SW480 (cell line): ENCODE results near the gene RAD51B.

ENCODE experiments used
- DNase-seq: peaks from one replicate; pipeline ENCODE4 v3.0.0-alpha.2; 2016; ENCODE audit warnings: low spot score

Gene RAD51B

DNA sequence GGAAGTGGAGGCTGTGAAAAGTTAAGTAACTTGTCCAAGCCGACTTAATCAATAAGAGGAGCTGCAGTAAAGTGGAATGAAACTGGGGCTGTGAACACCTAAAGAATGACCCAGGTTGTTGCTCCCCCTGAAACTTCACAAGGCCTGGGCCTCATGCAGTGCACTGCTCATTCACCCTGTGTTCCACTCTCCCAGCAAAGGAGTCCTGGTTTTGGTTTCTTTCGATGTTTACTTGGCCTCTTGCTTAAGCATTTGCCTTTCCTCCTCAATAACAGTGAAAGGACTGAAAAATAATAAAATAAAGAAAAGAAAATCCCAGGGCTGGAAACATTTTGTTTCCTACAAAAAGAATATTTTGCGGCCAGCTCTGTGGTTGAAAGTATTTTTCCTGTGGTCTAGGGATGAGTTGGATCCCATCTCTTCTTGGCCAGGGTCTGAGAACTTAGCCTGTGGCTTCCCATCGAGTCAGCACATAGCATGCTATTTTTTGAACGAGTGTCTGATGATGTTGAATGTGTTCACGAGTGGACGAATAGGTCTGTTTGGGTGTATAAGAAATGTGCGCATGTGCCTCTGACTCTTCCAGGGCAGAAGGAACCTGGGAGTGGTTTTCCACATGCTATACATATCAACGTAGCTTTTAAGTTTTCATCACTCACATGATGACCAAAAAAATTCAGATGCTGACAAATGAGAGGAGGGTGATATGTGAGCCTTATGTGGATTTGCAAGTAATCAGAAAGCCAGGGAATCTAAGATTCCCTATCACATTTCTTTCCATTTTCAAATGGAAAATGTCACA lies 623.5 kb downstream of the RAD51B start:
- no peak for DNase-seq

- peak; percentile 69 for DNase-seq
Observed at GRCh38 chr14:68444449-68445168, 625.0 kb downstream of the RAD51B start.

GRCh38 chr14:68446243-68447040 lies 626.9 kb downstream of the RAD51B start:
- no peak for DNase-seq

DNA sequence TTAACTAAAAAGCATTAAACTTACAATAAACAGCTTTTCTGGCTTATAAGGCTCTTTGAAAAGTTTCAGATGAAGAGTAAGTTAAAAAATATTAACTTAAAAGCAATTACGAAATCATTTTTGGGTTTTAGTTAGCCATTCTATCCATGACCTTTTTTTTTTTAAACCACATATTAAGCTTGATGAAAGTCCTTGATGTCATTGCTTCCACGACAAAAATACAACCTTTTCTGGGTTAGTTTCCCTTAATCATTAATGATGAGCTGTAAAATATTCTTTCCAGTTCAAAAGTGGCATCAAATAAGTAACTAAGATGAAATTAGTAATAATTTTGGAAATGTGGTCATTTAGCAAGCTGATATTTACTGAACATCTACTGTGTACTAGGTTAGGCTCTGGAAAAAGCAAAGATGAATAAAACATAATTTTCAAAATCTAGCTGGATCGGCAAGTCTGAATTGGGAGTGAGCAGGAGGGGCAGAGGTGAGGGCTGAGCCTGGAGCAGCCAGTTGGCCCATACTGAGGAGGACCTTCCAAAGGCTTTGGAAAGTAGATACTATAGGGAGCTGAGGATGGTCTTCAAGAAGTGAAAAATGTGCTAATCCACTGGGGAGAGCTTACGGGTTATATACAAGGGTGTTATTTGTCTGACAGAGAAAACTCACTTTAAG lies 628.1 kb downstream of the RAD51B start:
- no peak for DNase-seq

GRCh38 chr14:68448252-68448902 lies 628.8 kb downstream of the RAD51B start:
- no peak for DNase-seq

DNA sequence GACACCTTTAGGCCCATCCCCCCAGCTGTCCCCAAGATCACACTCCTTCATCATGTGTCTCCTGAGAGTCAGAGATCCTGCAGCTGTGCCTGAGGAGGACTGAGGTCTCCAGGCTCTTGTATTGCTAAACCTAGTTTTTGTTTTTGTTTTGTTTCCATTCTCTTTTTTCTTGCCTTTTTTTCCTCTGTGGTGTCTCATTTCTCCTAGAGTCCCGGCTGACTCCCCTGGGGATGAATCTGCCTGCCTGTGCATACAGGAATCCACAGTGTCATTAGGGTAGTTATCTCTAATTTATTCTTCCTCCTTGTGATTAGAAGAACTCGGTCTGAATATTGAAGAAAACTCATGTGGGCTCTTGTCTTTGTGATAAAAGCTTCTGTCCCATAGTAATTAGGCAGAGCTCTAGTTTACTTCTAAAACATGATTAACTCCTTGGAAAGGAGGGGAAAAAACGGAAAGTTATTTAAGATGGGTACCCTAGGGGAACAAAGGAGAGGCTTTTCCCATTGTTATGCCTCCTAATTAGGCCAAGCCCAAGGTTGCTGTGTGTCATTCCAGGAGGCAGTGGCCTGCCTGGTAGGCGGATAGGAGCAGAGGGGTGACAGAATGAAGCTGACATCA lies 630.1 kb downstream of the RAD51B start:
- no peak for DNase-seq

GRCh38 chr14:68450391-68451120 lies 631.0 kb downstream of the RAD51B start:
- no peak for DNase-seq

DNA sequence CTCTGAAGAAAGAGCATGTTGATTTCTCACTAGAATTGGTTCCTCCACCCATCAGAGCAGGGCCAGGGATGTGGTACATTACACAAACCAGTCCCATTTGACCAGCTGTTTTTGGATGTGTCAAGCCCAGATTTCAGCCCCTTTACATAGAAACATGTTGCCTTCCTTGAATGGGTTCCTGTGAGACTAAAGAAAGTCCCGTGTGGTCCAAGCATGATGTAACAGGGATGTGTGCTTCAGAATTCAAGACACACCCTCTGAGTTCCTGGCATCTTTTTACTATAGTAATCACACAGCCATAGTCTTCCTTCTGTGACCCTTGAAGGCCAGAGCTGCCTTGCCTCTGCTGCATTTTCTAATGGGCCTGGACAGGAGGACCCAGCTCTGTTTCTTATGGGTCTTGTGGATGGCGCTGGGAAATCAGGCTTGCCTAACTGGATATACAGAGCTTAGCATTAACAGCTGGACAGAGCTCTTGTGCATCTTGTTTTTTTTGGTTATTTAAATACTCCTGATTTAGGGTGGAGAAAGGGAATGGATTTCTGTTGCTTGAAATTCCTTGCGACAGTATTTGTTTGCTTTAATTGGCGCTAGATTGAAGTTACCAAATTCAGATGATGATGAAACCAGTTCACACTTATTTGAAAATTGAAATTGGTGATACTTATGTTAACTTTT lies 632.3 kb downstream of the RAD51B start:
- DNase-seq, result no peak

- DNase-seq, result no peak
Observed at GRCh38 chr14:68458253-68458652, 638.7 kb downstream of the RAD51B start.

- no peak for DNase-seq
Observed at GRCh38 chr14:68458840-68459469, 639.4 kb downstream of the RAD51B start.

- DNase-seq, result no peak
Observed at GRCh38 chr14:68459480-68460136, 640.0 kb downstream of the RAD51B start.

DNA sequence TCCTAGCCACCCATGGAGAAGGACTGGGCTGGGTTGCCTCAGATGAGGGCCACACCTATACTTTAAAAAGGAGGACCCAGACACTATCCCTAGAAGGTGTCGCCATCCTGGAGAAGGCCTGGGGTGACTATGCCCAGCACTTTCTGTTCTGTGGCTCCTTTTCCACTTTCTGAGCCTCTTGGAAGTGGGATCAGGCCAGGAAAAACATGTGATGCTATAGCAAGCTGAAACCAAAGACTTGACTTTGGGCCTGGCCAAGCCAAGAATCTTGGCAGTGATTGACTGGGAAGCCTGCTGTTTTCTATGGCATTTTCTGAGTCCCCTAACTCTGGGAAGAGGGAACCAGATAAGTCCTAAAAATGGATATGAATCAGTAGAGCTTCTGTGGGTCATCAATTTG lies 641.0 kb downstream of the RAD51B start:
- no peak for DNase-seq

DNA sequence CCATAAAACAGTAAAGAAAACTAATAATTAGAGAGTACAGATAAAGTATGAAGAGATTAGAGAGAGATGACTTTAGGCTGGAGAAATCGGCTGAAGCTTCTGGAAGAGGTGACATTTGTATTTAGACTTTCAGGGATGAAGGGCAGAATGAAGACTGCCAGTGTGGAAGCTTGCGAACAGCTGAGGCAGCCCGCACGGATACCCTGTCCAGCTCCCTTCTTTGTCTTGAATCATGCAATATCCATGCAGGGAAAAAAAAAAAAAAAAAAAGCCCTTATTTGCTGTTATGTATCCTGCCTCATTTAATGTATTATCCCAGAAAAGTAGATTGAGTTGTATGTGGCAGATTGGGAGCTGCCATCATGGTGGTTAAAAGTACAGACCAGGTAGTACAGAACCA lies 641.5 kb downstream of the RAD51B start:
- DNase-seq, result no peak

DNA sequence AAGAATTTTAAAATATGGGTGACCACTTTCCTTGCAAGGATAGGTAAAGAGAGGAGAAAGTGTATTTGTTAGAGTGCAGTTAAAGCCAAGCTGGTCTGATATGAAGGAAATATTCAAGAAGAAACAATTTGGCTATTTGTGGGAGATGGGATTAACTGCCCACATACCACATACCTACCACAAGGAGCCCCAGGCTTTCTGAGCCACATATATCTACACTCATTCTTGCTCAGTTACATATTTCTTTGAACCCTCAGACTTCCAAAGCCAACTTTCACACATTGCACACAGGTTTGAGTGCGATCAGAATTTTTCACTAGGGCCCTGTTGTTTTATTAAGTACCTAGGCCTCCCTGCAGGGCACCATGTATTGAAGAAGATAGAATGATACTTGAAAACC lies 643.1 kb downstream of the RAD51B start:
- DNase-seq, result no peak

DNA sequence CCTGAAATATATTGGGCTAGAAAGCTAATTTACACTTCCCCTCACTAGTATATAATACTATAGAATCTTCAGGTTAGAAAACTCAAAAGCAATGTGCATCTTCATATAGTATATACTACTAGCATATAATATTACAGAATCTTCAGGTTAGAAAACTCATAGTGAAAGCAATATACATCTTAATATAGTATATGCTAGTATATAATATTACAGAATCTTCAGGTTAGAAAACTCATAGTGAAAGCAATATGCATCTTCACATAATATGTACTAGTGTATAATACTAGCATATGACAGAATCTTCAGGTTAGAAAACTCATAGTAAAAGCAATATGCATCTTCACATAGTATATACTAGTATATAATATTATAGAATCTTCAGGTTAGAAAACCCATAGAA lies 643.7 kb downstream of the RAD51B start:
- no peak for DNase-seq

DNA sequence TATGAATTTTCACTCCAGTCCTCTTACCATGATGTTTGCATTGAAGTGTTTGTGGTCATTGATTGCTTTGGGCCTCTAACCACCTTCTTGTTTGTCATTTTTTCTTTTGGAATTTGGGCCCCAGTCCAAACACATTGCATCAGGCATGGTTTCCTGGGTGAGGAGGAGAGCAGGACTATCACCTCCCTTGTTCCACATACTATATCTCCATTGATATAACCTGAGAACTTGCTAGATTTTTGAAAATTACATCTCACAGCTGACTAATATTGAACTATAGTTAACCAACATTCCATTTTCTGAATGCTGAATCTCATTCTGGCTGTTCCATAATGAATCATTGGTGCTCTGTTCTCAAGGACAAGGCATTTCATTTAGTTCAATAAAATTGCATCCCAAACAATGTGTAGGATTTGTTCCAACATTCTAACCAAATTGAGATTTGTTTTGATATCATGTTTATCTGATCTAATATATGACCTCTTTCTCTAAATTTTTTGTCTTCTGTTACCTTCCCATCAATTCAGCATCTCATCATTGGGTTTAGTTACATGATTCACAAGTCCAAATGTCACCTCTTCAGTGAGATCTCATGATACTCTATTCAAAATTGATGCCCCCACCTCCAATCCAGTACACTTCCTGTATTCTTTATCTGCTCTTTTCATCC lies 644.3 kb downstream of the RAD51B start:
- DNase-seq, result peak; percentile 62

GRCh38 chr14:68464711-68465110 lies 645.1 kb downstream of the RAD51B start:
- peak; percentile 67 for DNase-seq

GRCh38 chr14:68466491-68466977 lies 647.0 kb downstream of the RAD51B start:
- peak; percentile 70 for DNase-seq
